Measurements from ENCODE around the gene ACVRL1.
A peak's percentile ranks its signal among the peaks of the same experiment; 100 is the strongest.

Gene ACVRL1

DNA sequence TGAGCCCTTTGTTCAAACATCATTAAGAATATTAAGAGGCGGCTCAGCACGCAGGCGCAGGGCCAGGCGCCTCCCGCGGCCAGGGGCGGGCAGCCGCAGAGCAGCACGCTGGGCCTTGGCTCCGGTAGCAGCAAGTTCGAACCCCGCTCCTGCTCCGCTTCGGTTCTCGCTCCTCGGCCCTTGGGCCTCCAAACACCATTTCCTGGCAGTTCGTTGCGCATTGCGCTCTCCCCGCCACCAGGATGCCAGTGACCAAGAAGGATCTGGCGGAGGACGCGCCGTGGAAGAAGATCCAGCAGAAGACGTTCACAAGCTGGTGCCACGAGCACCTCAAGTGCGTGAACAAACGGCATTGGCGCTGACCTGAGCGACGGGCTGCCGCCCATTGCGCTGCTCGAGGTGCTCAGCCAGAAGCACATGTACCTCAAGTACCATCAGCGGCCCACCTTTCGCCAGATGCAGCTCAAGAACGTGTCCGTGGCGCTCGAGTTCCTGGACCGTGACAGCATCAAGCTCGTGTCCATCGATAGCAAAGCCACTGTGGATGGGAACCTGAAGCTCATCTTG lies 6.9 kb upstream of the ACVRL1 start:
- TF ChIP-seq GATA2 (IDR thresholded peaks at IDR 0.05; ENCODE audit: low read depth, low read length) (no peak), GATA3 (IDR thresholded peaks at IDR 0.05; ENCODE audit: low read depth, low read length) (no peak)

DNA sequence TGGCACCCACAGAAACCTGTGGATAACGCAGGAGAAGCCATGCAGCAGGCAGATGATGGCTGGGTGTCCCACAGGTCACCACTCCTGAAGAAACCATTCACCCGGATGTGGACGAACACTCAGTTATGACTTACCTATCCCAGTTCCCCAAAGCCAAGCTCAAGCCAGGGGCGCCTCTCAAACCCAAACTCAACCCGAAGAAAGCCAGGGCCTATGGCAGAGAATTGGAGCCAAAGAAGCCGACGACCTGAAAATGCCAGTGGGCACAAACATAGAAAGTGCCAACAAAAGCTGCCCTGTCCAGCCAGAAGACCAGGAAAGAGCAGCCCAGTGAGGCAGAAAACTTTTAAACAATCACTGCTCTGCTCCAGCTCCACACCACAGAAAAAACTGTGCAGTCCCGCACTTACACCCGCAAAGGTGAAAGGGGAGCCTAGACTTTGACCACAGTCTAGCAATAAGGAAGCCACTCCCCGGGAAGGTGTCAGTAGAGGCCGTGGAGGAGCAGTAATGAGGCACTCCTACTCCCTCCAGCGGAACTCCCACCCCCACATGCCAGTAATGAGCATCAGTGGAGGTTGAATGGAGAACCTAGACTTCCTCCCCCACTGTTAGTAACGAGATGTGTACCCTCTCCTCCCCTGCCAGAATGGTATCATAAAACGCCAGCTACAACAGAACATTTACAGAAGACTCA lies 6.0 kb upstream of the ACVRL1 start:
- TF ChIP-seq GATA3 (IDR thresholded peaks at IDR 0.05; ENCODE audit: low read depth, low read length) (no peak), GATA2 (IDR thresholded peaks at IDR 0.05; ENCODE audit: low read depth, low read length) (no peak)

DNA sequence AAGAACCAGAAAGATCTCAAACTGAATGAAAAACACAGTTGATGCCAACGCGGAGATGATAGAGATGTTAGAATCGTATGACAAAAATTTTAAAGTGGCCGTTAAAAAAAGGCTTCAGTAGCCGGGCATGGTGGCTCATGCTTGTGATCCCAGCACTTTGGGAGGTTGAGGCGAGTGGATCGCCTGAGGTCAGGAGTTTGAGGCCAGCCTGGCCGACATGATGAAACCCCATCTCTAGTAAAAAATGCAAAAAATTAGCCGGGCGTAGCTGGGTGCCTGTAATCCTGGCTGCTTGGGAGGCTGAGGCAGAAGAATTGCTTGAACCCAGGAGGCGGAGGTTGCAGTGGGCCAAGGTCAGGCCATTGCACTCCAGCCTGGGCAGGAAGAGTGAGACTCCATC lies 5.4 kb upstream of the ACVRL1 start:
- TF ChIP-seq GATA2 (IDR thresholded peaks at IDR 0.05; ENCODE audit: low read depth, low read length) (no peak), GATA3 (IDR thresholded peaks at IDR 0.05; ENCODE audit: low read depth, low read length) (no peak)

DNA sequence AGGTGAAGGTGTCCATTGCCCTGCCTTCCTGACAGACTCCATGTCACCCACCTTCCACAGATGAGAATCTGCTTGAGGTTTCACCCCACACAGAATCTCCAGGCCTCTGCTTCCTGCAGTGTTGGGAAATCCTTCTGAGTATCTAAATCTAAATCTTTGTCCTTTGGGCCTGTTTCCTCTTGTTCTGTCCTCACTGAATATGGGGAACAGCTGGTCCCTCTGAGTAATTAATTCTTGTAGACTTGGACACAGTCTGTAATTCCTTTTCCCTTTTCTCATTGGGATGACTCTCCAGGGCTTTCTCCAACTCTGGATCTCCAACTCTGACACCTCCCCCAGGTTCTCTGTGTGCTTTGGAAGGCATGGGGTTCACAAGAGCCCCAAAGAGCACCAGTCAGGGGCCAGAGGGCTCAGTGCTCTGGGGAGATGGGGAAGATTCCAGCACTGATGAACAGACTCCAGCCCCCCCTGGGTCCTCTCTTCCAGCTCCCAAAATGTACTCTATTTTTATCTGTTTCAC lies 2.3 kb upstream of the ACVRL1 start:
- TF ChIP-seq GATA2 (IDR thresholded peaks at IDR 0.05; ENCODE audit: low read depth, low read length), result peak; percentile 31; the same call in 1 of the 2 replicates
- TF ChIP-seq GATA3 (IDR thresholded peaks at IDR 0.05; ENCODE audit: low read depth, low read length), result no peak

DNA sequence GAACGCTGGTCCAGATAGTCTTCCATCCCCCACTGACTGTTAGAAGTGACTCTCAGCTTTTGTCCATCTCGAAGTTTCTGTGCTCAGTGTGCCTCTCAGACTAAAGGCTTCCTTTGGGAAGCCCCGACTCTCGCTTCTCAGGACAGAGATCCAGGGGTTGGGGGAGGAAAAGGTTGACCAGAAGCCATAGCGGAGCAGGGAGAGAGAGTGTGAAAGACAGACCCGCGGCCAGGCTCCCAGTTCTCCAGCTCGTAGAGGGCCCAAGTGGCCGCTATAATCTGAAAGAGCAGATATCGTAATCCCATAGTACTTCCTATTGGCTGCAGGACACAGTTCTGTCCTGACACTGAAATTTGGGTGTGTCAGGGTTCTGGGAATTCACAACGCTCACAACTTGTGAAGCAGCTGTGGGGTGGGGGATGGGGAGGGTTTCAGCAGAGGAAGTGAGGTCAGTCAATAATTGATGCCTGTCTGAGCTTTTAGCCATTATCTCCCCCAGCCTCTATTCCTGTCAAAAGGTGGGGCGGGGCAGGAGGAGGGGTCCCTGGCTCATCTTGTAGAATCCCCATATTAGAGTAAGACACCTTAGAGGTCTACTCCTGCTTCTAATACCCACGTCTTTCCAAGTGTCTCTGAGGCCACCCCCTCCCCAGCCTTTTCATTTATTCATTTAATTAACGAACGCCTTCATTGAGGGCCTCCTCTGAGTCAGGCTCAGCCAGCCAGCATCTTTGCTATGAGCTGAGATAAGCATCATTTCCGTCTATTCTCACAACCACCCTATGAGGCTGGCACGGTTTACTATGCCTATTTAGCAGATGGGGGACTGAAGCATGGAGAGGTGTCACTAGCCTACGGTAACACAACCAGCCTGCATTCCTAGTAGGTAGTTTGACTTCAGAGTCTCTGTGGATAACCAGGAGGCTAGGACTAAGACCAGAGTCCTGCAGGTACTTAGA lies 1.6 kb upstream of the ACVRL1 start:
- TF ChIP-seq GATA3 (IDR thresholded peaks at IDR 0.05; ENCODE audit: low read depth, low read length) (no peak), GATA2 (IDR thresholded peaks at IDR 0.05; ENCODE audit: low read depth, low read length) (peak; percentile 64)

DNA sequence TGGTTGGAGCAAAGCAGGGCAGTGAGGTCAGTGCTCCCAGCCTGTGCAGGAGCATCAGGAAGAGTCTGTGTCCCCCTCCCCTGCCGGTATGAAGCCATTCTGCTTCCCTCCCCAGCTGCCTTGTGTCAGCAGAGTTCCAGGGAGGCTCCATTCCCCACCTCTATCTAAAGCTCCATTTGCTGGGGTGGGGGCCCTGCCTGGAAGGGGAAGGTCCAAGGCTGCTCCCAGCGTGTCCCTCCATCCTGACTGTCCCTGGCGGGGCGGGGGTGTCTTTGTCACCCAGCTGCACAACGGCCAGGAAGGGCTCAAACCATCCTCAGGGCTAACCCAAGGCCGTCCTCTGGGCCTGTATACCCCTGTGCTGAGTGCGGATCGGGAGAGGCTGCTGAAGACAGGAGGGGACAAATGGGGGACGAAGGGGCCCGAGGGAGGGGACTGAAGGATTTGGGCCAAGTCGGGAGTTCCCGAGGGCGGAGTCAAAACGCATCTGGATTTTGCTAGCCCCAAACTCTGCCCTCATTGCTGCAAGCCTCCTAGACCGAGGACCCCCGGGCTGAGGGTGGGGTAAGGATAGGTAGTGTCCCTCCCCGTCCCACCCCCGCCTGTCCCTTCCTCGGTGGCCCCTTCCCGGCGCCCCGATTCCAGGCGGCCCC lies 748 bp upstream of the ACVRL1 start:
- TF ChIP-seq GATA2 (IDR thresholded peaks at IDR 0.05; ENCODE audit: low read depth, low read length), result no peak

DNA sequence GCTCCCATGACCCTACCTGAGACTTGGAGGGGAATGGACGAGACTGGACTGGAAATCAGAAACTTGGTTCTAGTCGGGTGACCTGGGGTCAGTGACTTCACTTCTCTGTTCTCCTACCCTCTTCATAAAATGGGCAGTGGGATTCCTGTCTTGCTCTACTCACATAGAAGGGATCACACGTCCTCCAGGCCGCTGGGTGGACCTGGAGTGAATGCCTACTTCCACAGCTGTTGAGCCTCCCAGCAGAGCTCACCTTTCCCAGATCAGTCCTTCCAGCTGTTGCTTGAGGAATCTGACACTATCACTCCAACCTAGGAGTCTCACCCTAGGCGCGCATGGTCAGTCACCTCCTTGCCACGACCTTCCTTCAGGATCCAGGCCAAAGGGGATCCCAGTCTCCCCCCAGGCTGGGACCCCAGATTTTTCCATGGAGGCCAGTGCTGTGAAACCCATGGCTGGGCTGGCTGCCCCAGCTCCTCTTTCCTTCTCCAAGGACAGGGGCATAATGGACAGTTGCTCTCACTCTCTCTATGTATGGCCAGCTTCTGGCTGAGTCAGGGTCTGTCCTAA lies 637 bp downstream of the ACVRL1 start:
- TF ChIP-seq GATA2 (IDR thresholded peaks at IDR 0.05; ENCODE audit: low read depth, low read length) (no peak), GATA3 (IDR thresholded peaks at IDR 0.05; ENCODE audit: low read depth, low read length) (no peak)

DNA sequence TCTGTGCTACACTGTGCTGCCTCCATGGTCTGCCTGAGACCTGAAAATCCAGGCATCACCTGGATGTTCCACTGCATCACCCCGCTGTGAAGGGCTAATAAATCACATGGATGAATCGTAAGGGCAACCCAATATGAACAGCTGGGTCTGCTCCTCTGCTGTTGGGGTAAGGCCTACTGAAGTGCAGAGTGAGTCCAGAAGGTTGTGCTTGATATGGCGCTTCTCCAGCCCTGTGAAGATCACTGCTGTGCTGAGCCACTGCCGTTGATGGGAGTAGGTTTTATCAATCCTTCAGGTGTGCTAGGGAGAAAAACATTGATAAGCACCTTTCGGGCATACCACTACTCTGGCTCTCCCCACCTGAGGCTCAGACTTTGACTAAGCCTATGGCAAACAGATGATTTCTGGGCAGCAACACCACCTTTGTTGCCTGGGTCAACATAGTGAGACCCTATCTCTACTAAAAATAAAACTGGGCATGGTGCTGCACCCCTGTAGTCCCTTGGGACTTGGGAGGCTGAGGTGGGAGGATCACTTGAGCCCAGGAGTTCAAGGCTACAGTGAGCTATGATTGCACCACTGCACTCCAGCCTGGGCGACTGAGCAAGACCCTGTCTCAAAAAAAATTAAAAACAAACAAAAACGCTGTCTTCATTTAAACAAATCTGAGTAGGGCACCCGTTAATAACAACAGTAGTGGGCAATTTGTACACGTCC lies 1.7 kb downstream of the ACVRL1 start:
- TF ChIP-seq GATA2 (IDR thresholded peaks at IDR 0.05; ENCODE audit: low read depth, low read length) (no peak), GATA3 (IDR thresholded peaks at IDR 0.05; ENCODE audit: low read depth, low read length) (no peak)

DNA sequence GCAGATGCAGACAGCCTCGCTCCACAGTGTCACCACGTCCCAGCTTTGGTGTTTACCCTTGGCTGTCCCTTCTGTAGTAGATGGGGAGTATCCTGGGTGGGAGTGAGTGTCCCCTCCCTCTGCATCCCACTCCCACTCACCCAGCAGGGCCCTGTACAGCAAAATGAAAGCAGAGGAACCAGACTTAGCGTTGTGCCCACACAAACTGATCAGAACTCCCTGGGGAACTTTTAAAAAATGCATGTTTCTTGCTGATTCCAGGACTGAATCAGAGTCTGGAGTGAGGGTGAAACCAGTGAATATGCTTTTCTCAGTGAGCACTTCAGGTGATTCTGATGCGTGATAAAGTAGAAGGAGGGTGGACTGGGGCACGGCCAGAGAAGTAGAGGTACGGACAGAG lies 2.9 kb downstream of the ACVRL1 start:
- no peak for TF ChIP-seq GATA2 (IDR thresholded peaks at IDR 0.05; ENCODE audit: low read depth, low read length)
- TF ChIP-seq GATA3 (IDR thresholded peaks at IDR 0.05; ENCODE audit: low read depth, low read length), result no peak

DNA sequence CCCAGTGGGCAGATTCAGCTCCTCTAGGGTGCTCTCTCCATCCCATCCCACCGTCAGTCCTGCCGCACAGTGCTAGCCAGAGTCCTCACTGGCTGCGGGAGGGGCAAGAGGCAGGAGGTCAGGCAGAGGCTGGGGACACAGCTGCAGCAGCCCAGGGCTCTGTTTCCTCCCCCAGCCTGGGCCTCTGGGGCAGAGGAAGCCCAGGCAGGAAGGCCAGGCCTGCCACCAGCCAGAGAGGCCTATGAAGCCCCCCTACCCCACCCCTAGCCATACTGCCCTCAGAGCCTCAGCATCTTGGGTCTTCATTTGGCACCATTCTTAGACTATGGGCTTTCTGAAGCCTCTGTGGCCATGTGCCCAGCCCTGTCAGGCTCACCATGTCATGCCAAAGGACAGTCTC lies 3.4 kb downstream of the ACVRL1 start:
- TF ChIP-seq GATA3 (IDR thresholded peaks at IDR 0.05; ENCODE audit: low read depth, low read length) (no peak), GATA2 (IDR thresholded peaks at IDR 0.05; ENCODE audit: low read depth, low read length) (no peak)

DNA sequence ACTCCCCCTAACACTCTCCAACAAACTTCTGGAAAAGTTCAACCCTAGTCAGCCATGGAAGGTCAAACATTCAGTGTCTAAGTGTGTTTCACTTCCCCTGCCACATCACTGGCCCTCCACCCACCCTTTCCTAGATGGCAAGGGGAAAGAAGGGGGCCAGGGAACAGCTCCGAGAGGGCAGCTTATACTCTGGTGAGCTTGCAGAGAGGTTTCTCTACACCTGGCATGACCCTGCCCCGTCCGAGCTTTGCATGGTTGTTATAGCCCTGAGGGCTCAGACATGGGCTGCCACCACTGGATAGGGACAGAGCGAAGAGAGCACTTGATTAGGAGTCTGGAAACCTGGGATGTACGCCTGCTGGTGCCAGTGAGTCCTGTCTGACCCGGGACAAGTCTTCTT lies 4.0 kb downstream of the ACVRL1 start:
- no peak for TF ChIP-seq GATA3 (IDR thresholded peaks at IDR 0.05; ENCODE audit: low read depth, low read length)
- TF ChIP-seq GATA2 (IDR thresholded peaks at IDR 0.05; ENCODE audit: low read depth, low read length), result no peak

DNA sequence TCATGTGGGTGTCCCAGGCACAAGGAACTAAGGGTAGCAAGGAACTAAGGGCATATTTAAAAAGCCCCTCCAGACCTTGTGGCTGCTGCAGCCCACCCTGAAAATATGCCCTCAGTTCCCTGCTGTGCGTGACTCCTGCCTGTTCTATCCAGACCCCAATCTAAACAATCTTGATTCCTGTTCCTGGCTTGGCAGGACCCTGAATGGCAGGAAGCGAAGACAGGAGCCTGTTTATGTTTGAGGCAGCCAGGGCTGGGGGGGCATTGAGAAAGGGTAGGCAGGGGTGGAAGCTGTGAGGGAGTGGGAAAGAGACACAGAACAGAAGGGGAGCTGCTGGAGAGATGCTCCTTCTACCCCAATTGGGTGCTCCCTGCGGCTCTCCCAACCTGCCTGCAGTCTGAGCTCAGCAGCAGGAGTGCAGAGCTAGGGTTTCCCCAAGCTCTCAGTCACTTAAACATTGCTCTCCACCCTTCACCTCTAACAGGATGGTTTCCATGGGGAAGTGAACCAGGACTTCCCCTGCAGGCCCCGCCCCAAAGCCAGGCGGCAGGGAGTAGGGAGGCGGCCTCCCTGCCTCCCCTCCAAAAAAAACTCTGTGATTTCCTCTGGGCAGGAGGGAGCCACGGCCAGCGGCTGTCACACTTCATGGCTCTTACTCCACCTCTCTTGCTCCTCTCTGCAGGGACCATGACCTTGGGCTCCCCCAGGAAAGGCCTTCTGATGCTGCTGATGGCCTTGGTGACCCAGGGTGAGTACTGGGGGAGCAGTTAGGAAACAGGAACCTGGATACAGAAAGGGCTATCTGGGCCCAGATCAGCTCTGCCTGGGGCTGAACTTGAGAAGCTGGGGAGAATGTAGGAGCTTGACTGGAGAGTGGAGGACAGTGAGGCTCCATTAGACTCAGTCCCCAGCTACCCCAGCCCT lies 4.7 kb downstream of the ACVRL1 start:
- TF ChIP-seq GATA2 (IDR thresholded peaks at IDR 0.05; ENCODE audit: low read depth, low read length), result peak; percentile 71
- TF ChIP-seq GATA3 (IDR thresholded peaks at IDR 0.05; ENCODE audit: low read depth, low read length), result no peak

Measured in SH-SY5Y (cell line).